Hematopoietic multipotent progenitor cell treated with erythropoietin and hydrocortisone succinate and interleukin-3 and kit ligand, for 8 days (in vitro differentiated cells): ENCODE results near the gene GOLGA6L7.
A peak's percentile ranks its signal among the peaks of the same experiment; 100 is the strongest.
"Not testable (repeated sequence)": the region's sequence is repeated elsewhere in the genome, so short reads cannot be mapped to it uniquely, and the experiment has no call there.

Source experiments
- DNase-seq: peaks from one replicate; pipeline ENCODE4 v3.0.0-alpha.2; 2015

The GOLGA6L7 gene

DNA sequence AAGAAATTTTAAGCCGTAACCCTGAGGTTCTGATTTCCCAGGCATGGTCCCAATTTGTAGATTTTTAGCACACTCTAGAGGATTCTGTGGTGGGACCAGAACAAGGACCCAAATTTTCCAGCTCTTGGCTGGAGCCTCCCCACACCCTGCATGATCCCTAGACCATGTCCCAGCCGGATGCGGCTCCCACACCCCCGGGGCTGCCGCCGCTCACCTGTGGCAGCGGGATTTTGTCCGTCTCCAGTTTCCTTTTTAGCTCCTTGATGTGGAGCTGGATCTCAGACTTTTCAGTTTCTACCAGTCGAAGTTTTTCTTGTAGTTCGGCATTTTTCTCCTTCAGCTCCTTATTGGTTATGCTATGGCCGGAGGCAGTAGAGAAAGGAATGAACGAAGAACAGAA lies 4.9 kb downstream of the GOLGA6L7 start:
- DNase-seq = not testable (repeated sequence)

GRCh38 chr15:28842210-28842609 lies 6.2 kb downstream of the GOLGA6L7 start:
- not testable (repeated sequence) for DNase-seq

DNA sequence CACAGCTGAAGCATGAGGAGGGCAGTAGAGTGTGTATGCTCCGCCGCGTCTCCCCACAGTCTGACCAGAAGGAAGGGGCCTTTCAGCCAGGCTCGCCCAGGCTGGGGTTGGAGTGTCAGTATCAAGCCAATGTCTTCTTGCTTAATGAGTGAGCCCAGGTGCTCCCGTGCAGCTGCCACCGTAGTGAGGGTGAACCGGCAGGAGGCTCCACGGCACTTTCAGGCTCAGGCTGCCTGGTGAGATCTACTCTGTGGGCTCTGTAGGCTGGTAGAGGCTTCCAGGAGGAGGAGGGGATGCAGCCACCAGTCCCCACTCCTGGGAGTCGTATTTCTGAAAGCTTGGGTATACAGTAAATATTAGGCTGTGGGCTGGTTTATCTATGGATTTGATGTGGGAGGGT lies 8.2 kb downstream of the GOLGA6L7 start:
- not testable (repeated sequence) for DNase-seq

GRCh38 chr15:28834957-28835585 lies 13.4 kb downstream of the GOLGA6L7 start:
- DNase-seq = not testable (repeated sequence)

DNA sequence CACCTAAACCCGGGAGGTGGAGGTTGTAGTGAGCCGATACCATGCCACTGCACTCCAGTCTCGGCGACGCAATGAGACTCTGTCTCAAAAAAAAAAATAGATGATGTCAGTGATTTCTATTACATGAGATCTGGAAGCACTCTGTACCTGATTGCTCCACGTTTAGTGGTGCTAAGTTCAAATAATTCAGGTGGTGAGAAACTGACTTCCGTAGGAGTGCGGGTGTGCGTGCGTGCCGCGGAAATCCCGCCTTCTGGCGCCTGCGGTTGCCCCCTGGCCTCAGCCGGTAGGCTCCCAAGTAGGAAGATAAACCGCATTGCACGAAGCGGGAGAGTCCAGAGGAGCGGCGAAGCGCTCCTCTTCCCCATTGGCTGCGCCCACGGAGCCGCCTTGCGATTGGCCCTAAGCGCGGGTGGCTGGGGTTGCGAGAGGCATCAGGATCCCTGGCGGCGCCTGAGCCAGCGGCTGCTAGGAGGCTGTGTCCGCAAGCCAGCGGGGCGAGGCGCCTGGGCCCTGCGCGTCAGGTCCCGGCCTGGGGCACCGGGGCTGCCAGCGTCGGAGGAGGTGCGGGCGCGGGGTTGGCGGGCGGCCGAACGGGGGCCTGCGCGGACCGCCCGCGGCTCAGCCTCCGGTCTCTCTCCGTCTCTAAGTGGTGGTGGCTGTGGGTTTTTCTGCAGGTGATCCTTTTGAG lies 16.4 kb downstream of the GOLGA6L7 start:
- DNase-seq = peak; percentile 90

DNA sequence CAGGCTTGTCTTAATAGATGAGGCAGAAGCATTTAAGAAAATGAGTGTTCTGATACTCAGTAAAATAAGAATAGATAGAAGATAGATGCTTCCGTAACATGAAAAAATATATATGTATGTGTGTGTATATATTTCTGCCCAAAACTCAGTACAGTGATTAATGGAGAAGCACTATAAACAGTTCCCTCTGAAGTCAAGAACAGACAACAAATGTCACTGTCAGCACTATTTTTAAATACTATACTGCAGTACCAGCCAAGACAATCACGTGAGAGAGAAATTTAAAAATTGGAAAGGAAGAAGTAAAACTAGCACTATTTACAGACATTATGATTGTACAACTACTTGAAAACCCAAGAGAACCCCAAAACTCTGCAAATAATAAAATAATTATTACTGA lies 27.0 kb downstream of the GOLGA6L7 start:
- DNase-seq = not testable (repeated sequence)

DNA sequence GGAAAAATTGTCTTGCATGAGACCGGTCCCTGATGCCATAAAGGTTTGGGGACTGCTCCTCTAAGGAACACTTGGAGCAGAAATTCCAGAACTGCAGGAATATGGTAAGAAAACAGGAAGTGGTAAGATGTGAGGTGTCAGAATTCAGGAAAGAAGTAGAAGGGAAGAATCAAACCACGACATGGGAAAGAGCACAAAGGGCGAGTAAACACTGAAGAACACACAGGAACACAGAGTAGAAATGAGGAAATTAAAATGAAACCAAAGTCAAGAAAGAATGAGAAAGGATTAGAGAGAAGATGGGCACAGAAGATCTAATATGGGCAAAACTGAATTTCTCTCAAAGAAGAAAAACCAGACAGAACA lies 28.5 kb downstream of the GOLGA6L7 start:
- not testable (repeated sequence) for DNase-seq

DNA sequence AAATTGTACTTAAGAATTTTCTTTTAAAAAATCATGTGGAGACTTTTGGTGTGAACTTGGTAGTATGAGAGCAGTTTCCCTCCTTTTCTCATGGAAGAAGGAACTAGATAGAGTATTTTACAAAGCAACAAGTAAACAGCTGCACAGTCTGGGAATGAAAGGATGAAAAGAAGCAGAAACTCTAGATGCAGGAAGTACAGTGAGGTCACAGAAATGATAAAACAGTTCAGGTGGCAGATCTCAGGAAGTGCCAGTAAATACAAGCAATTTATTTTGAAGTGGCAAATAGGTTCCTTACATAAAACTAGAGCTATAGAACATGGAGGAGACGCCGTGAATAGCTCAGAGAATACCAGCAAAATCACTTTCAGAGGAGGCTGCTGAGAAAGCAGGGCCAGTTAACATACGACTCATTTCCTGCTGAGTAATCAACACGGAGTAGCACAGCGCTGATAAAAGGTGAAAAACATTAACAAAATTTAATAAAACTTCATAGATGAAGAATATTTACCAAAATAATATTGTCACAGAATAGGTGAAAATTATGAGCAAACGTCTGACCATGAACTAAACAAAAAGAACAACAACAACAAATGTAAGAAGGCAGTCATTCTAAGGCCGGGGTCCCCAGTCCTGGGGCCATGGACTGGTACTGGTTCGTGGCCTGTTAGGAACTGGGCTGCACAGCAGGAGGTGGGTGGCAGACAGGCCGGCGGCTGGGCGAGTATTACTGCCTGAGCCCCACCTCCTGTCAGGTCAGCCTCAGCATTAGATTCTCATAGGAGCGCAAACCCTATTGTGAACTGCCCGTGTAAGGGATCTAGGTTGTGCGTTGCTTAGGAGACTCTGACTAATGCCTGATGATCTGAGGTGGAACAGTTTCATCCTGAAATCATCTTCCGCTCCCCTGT lies 29.2 kb downstream of the GOLGA6L7 start:
- not testable (repeated sequence) for DNase-seq

DNA sequence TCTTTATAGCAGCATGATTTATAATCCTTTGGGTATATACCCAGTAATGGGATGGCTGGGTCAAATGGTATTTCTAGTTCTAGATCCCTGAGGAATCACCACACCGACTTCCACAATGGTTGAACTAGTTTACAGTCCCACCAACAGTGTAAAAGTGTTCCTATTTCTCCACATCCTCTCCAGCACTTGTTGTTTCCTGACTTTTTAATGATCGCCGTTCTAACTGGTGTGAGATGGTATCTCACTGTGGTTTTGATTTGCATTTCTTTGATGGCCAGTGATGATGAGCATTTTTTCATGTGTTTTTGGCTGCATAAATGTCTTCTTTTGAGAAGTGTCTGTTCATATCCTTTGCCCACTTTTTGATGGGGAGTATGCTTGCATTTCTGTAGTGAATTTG lies 30.3 kb downstream of the GOLGA6L7 start:
- DNase-seq = not testable (repeated sequence)

DNA sequence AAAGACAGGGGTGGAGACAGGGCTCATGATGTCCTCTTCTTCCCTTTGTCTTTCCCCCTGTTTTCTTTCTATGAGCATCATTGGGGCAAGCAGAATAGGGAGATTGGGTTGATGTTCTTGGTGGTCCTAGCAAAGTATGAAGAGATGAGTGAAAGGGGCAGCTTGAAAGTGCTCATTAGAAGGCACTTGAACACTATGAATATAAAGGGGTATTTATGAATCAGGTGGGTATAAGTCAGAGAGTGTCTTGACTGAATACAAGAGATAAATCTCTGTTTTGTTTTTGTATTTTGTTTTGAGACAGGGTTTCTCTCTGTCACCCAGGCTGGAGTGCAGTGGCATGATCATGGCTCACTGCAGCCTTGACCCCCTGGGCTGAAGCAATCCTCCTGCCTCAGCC lies 34.4 kb downstream of the GOLGA6L7 start:
- DNase-seq = not testable (repeated sequence)

DNA sequence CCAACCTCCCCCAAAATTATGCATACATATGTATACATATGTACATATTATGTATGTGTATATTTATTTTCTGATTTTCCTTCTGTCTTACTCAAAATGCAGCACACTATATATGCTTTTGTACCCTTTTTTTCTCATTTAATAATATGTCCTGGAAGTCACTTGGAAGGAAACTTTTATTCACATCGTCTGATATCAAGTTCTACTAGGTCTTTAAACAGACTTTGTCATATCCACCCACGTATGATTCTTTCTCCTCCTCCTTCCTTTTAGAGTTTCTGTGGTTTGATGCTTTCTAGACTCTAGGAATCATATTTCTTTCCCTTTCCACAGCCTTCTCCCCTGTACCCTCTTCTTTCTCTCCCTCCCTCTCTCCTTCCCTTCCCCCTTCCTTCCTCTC lies 35.1 kb downstream of the GOLGA6L7 start:
- DNase-seq = not testable (repeated sequence)

GRCh38 chr15:28811852-28812550 lies 36.4 kb downstream of the GOLGA6L7 start:
- not testable (repeated sequence) for DNase-seq

- DNase-seq = not testable (repeated sequence)
Measured at GRCh38 chr15:28810444-28810843, 38.0 kb downstream of the GOLGA6L7 start.

- DNase-seq = not testable (repeated sequence)
Measured at GRCh38 chr15:28808136-28808535, 40.3 kb downstream of the GOLGA6L7 start.

GRCh38 chr15:28800366-28800765 lies 48.1 kb downstream of the GOLGA6L7 start:
- not testable (repeated sequence) for DNase-seq

DNA sequence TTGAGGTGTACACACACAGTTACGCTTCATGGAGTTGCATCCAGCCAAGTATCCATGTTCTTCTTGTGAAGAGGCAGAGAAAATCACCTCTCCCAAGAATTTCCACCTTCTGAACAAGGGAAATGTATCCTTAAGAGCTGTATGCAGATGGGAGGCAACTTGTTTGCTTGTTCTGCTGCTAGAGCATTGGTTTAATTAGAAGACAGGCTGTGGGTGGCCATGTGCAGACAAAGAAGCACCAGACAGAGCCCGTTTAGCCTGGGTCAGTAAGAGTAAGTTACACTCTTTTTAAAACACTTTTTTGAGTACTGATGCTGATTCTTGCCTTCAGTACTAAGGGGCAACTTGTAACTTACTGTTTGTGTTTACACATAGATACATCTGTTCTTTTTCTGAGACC lies 50.2 kb downstream of the GOLGA6L7 start:
- not testable (repeated sequence) for DNase-seq

- DNase-seq = peak; percentile 14
Measured at GRCh38 chr15:28794231-28794630, 54.2 kb downstream of the GOLGA6L7 start.
